Measurements from ENCODE around the gene ATP5ME. TPM values are rescaled to one million over a fixed set of nuclear protein-coding genes. Genes with fewer than 3 reads are reported as not detected.
A peak's percentile ranks its signal among the peaks of the same experiment; 100 is the strongest.

ATP5ME gene
- total and polyA plus RNA-seq, 11 donors: 210 to 2,413 (median 800) TPM

GRCh38 chr4:680091-680490, 6.0 kb upstream of the ATP5ME start:
- TF ChIP-seq POLR2A (IDR thresholded peaks at IDR 0.05) (no peak), CTCF (IDR thresholded peaks at IDR 0.05) (no peak)
- whole genome bisulfite sequencing, 4 donors: 83 to 87% (median 83%) methylated on average over 8 to 9 of the region's 9 CpGs
- ATAC-seq: no peak
- Histone ChIP-seq H3K27me3 (no peaks in the 10 kb centered on the region), H3K27ac (no peak overlapping the region), H3K4me1 (peaks cover 10 to 45% (median 29%) of the 10 kb centered on the region in 12 donors), H3K9me3 (no peaks in the 10 kb centered on the region), H3K36me3 (no peaks in the 10 kb centered on the region), H3K4me3 (peak overlapping the region in 1 of 12 donors; percentile 60)
- peak in 1 of 5 donors; percentile 61 for DNase-seq
- intact Hi-C loops (cut with DNase I): no loop called here

DNA sequence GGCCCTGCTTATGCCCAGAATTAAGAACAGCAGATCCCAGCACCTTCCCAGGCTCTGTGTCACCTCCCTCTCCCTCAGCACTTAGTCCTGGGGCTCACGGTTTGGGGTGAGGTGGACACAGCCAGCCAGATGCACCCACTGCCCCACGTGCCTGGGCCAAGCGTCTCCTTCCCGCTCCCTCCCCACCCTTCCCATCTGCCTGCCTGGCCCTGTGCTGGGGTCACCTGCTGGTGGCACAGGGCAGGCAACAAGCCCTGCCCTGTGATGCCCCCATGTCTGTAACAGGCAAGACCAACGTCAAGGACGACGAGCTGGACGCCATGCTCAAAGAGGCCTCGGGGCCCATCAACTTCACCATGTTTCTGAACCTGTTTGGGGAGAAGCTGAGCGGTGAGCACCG, 5.6 kb upstream of the ATP5ME start:
- TF ChIP-seq POLR2A (IDR thresholded peaks at IDR 0.05): no peak
- no peak for TF ChIP-seq CTCF (IDR thresholded peaks at IDR 0.05)
- 85 to 87% (median 86%) methylated on average over 7 to 11 of the region's 11 CpGs for WGBS, 4 donors
- ATAC-seq: no peak
- Histone ChIP-seq H3K4me1 (peaks cover 12 to 49% (median 31%) of the 10 kb centered on the region in 12 donors), H3K27me3 (no peaks in the 10 kb centered on the region), H3K4me3 (no peak overlapping the region), H3K27ac (no peak overlapping the region), H3K36me3 (no peaks in the 10 kb centered on the region), H3K9me3 (no peaks in the 10 kb centered on the region)
- DNase-seq: peak in 1 of 5 donors; percentile 50
- intact Hi-C loops (cut with DNase I): loop anchor here in 3 of 10 donors (10.0 kb wide), 2 partner anchors 205 to 435 kb away; no protein-coding TSS in a partner anchor

DNA sequence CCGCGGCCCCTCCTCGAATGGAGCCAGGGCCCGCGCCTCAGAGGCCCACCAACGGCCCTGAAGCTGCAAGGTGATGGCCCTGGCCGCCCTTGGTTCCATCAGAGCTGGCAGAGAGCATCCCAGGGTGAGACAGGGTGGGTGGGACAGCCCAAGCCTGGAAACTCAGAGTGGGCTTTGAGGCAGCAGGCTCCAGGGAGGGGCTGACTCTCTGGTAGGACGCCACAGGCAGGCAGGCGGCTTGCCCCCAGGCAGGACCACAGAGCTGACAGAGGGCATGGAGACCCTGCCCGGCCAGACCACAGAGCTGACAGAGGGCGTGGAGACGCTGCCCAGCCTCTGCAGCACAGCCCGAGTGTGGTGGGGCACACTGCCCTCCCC, 5.0 kb upstream of the ATP5ME start:
- 77 to 91% (median 89%) methylated on average over 5 to 13 of the region's 13 CpGs for WGBS, 4 donors

More for the DNA sequence above, 5.0 kb upstream of the ATP5ME start:
- no peak for ATAC-seq
- intact Hi-C loops (cut with DNase I): loop anchor here in 3 of 10 donors (10.0 kb wide), 2 partner anchors 204 to 434 kb away; no protein-coding TSS in a partner anchor
- DNase-seq: peak in 2 of 5 donors; percentile 24 to 55
- no peaks in the 10 kb centered on the region for H3K27me3 ChIP-seq
- no peak for TF ChIP-seq CTCF (IDR thresholded peaks at IDR 0.05)
- TF ChIP-seq POLR2A (IDR thresholded peaks at IDR 0.05): no peak
- H3K36me3 ChIP-seq: no peaks in the 10 kb centered on the region
- H3K27ac ChIP-seq: no peak overlapping the region
- no peak overlapping the region for H3K4me3 ChIP-seq
- peaks cover 12 to 46% (median 30%) of the 10 kb centered on the region in 12 donors for H3K4me1 ChIP-seq
- H3K9me3 ChIP-seq: no peaks in the 10 kb centered on the region

Data from heart left ventricle (tissue), 16 donors.